Left kidney (tissue), 2 donors: ENCODE results near the gene RSL1D1. TPM values are rescaled to one million over a fixed set of nuclear protein-coding genes. Genes with fewer than 3 reads are reported as not detected.
"Not testable (repeated sequence)": the region's sequence is repeated elsewhere in the genome, so short reads cannot be mapped to it uniquely, and the experiment has no call there.

Source experiments
- DNase-seq: peaks from one replicate; pipeline ENCODE4 v3.0.0-alpha.2; 2013
- polyA plus RNA-seq: library from polyadenylated mRNA; unstranded; fragments of 120-200 nt; gene quantifications from one replicate; pipeline ENCODE4 v1.2.1, GENCODE V29; 2013; ENCODE audit not compliant: insufficient read length

Gene RSL1D1
- polyA plus RNA-seq, 1 donor, result 216 TPM

GRCh38 chr16:11799509-11800381 is 51.6 kb downstream of the RSL1D1 start:
- no peak for DNase-seq

DNA sequence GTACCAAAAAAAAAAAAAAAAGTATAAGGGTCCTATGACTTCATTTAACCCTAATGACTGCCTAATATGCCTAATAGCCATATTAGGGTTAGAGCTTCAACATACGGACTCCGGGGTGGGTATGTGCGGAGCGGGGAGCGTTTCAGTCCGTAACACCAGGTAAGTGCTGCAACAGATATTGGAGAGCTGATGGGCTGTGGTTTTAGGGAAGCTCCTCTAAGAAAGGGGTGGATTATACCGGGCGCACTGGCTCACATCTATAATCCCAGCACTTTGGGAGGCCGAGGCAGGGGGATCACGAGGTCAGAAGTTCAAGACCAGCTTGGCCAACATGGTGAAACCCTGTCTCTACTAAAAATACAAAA is 52.3 kb downstream of the RSL1D1 start:
- DNase-seq, result no peak

GRCh38 chr16:11797957-11798299 is 53.4 kb downstream of the RSL1D1 start:
- no peak for DNase-seq

DNA sequence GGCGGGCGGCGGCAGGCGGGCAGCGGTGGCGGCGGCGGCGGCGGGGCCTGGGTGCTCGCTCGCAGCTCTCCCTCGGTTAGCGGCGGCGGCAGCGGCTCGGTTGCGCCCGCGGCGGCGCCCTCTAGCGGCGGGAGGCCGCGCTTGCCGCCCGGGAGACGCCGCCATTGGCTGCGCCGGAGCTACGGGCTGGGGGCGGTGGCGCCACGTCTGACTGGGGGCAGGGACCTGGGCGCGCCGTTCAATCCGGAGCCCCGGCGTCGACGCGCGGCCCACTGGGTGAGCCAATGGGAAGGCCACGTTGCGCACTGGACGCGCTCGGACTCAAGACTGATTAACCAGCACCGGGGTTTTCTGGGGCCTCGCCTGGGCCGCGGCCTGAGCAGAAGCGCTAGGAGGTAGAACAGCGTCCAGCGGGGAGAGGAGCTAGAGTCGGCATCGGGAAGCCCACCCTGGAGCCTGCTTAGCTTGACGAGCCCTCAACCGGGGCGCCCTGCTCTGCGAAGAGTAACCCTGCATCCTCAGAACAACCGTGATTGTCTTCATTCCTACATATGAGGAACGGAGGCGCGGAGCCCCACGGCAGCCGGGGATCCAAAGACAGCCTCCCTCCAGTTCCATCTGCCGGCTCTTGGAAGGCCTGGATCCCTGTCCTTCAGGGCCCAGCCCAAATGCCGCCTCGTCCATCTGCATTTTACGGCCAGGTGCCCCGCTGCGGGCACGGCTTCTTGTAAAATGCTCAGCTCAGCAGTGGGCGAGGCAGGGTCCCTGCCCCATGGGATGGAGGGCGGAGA is 54.0 kb downstream of the RSL1D1 start, which contains the start of gene ZC3H7A:
TSS of gene ZC3H7A (minus strand) at position 93 of the 791 bp plus-strand sequence. CDS start 14,904 bp downstream, outside the sequence.
- peak; percentile 95 for DNase-seq

GRCh38 chr16:11796227-11797165 is 54.8 kb downstream of the RSL1D1 start:
- DNase-seq, result no peak

DNA sequence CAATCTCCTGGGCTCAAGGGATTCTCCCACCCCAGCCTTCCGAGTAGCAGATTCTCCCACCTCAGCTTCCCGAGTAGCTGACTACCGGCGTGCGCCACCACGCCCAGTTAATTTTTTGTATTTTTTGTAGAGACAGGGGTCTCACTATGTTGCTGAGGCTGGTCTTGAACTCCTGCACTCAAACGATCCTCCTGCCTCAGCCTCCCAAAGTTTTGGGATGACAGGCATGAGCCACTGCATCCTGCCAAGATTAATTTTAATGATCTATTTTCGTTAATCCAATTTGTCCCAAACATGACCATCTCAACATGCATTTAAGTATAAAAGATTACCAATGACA is 55.5 kb downstream of the RSL1D1 start:
- no peak for DNase-seq

- no peak for DNase-seq
Observed at GRCh38 chr16:11794996-11795886, 56.1 kb downstream of the RSL1D1 start.

- no peak for DNase-seq
Observed at GRCh38 chr16:11794447-11794846, 56.9 kb downstream of the RSL1D1 start.

- no peak for DNase-seq
Observed at GRCh38 chr16:11793840-11794239, 57.5 kb downstream of the RSL1D1 start.

GRCh38 chr16:11792410-11793241 is 58.7 kb downstream of the RSL1D1 start:
- DNase-seq, result no peak

GRCh38 chr16:11791144-11791828 is 60.1 kb downstream of the RSL1D1 start:
- DNase-seq, result no peak

DNA sequence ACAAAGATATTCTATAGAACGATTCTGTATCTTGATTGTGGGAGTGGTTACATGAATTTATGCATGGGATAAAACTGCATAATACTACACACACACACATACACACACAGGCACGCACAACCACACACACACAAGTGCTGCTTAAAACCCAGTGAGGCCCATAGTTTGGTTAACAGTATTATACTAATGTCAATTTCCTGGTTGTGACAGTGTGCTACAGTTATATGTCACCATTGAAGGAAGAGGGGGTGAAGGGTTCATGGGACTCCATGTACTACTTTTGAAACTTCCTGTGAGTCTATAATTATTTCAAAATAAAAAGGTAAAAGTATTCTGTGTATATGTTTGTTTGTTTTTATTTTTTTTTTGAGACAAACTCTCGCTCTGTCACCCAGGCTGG is 62.4 kb downstream of the RSL1D1 start:
- DNase-seq, result no peak

DNA sequence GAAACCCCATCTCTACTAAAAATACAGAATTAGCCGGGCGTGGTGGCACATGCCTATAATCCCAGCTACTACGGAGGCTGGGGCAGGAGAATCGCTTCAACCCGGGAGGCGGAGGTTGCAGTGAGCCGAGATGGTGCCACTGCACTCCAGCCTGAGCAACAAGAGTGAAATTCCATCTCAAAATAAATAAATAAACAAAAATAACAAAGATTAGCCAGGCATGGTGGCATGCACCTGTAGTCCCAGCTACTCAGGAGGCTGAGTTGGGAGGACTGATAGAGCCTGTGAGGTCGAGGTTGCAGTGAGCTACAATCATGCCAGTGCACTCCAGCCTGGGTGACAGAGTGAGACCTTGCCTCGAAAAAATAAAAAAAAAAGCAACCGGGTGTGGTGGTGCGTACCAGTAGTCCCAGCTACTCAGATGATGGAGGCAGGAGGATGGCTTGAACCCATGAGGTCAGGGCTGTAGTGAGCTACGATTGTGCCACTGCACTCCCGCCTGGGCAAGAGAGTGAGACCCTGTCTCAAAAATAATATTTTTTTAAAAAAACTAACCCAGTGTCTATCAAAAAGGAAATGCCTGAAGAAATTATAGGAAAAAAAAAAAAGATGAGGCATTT is 66.3 kb downstream of the RSL1D1 start:
- DNase-seq, result not testable (repeated sequence)

DNA sequence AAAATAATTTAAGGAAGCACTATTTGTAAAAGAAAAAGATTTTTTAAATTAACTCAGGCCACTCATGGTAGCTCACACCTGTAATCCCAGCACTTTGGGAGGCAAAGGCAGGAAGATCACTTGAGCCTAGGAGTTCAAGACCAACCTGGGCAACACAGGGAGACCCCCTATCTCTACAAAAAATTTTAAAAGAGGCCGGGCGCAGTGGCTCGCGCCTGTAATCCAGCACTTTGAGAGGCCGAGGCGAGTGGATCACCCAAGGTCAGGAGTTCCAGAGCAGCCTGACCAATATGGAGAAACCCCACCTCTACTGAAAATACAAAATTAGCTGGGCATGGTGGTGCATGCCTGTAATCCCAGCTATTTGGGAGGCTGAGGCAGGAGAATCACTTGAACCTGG is 67.0 kb downstream of the RSL1D1 start:
- not testable (repeated sequence) for DNase-seq

GRCh38 chr16:11784038-11784369 is 67.3 kb downstream of the RSL1D1 start:
- no peak for DNase-seq
